GM12878 (cell line): ENCODE data around the gene SLC12A9.

Source experiments
- BHLHE40 ChIP-seq, 2 experiments: fragments of 450-650 bp in 1 of 2; IDR thresholded peaks; 2 replicates each; pipeline ENCODE4 v1.6.1; 2011 to 2017; ENCODE audit warnings: low read depth in 2 of 2, borderline replicate concordance in 1 of 2, improper control_type of control experiment in 1 of 2, low read length in 1 of 2, mild to moderate bottlenecking in 1 of 2
- KDM1A ChIP-seq: fragments of 200-600 bp; sonication (generic); IDR thresholded peaks from 2 replicates; pipeline ENCODE4 v1.6.1; 2016; ENCODE audit warnings: borderline replicate concordance
- NBN ChIP-seq: fragments of 450-650 bp; IDR thresholded peaks from 2 replicates; pipeline ENCODE4 v1.6.1; 2016
- YY1 ChIP-seq: IDR thresholded peaks from 2 replicates; pipeline ENCODE4 v1.6.1; 2011; ENCODE audit warnings: low read depth, mild to moderate bottlenecking, low read length
- TF ChIP-seq, protein P1 (sequence below): fragments of 450-650 bp; IDR thresholded peaks from 2 replicates; pipeline ENCODE4 v1.6.1; 2017; ENCODE audit warnings: mild to moderate bottlenecking, moderate library complexity

DNA sequence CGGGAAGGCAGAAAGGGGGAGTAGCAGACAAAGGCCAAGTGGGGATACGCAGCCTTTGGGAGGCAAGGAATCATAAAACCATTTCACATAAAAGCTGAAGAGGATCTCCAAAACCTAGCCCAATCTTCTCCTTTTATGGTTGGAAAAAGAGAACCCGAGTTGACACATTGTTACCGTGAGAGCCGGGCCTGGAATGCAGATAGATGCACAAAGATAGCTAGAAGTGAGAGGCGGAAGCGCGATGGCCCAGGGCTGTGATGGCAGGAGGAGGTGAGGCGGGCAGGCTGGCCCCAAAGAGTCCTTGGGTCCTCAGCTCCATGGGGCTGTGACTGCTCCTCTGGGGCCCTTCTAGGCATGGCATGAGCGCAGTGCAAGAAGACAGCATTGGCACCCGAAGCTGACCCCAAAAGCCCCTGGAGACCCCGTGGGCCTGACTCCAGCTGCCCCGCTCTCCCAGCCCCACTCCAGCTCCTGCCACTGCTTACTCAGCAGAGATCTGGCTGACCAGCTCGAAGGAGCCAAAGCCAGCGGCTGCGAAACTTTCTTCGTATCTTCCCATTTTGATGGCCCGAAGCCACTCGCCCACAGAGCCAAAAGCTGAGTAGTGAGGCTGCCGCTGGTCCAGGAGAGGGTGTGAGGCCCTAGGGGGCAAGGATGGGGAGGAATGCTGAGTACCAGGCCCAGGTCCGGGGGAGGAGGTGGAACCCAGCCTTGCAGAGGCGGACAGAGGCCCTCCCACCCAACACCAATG lies 47.7 kb upstream of the SLC12A9 start:
- TF ChIP-seq KDM1A, result no peak
- TF ChIP-seq, protein P1, sequence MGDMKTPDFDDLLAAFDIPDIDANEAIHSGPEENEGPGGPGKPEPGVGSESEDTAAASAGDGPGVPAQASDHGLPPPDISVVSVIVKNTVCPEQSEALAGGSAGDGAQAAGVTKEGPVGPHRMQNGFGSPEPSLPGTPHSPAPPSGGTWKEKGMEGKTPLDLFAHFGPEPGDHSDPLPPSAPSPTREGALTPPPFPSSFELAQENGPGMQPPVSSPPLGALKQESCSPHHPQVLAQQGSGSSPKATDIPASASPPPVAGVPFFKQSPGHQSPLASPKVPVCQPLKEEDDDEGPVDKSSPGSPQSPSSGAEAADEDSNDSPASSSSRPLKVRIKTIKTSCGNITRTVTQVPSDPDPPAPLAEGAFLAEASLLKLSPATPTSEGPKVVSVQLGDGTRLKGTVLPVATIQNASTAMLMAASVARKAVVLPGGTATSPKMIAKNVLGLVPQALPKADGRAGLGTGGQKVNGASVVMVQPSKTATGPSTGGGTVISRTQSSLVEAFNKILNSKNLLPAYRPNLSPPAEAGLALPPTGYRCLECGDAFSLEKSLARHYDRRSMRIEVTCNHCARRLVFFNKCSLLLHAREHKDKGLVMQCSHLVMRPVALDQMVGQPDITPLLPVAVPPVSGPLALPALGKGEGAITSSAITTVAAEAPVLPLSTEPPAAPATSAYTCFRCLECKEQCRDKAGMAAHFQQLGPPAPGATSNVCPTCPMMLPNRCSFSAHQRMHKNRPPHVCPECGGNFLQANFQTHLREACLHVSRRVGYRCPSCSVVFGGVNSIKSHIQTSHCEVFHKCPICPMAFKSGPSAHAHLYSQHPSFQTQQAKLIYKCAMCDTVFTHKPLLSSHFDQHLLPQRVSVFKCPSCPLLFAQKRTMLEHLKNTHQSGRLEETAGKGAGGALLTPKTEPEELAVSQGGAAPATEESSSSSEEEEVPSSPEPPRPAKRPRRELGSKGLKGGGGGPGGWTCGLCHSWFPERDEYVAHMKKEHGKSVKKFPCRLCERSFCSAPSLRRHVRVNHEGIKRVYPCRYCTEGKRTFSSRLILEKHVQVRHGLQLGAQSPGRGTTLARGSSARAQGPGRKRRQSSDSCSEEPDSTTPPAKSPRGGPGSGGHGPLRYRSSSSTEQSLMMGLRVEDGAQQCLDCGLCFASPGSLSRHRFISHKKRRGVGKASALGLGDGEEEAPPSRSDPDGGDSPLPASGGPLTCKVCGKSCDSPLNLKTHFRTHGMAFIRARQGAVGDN, result no peak
- no peak for TF ChIP-seq NBN
- TF ChIP-seq YY1, result no peak
- TF ChIP-seq BHLHE40 (IDR thresholded peaks at IDR 0.05; ENCODE audit: borderline replicate concordance in 1 of 2, low read depth in 2 of 2, low read length in 1 of 2), result no peak
